ENCODE measurements around the gene SARS1.

SARS1 gene

GRCh38 chr1:109192433-109192832 is 21.3 kb upstream of the SARS1 start:
- no peak for DNase-seq (ENCODE audit: low read depth)
- no peak for TF ChIP-seq CTCF (IDR thresholded peaks at IDR 0.05; ENCODE audit: control insufficient read depth, extremely low read depth, insufficient read depth)

GRCh38 chr1:109193653-109194590 is 19.8 kb upstream of the SARS1 start:
- peak; percentile 87 for TF ChIP-seq CTCF (IDR thresholded peaks at IDR 0.05; ENCODE audit: control insufficient read depth, extremely low read depth, insufficient read depth)
- no peak for DNase-seq (ENCODE audit: low read depth)
- no peak overlapping the region for H3K4me3 ChIP-seq (ENCODE audit: low read depth, low read length)

More at GRCh38 chr1:109192433-109192832, 21.3 kb upstream of the SARS1 start:
- H3K4me3 ChIP-seq (ENCODE audit: low read depth, low read length): no peak overlapping the region

- no peak for DNase-seq (ENCODE audit: low read depth)
- H3K4me3 ChIP-seq (ENCODE audit: low read depth, low read length): no peak overlapping the region
- TF ChIP-seq CTCF (IDR thresholded peaks at IDR 0.05; ENCODE audit: control insufficient read depth, extremely low read depth, insufficient read depth): no peak
Observed at GRCh38 chr1:109197158-109198042, 16.3 kb upstream of the SARS1 start.

- DNase-seq (ENCODE audit: low read depth): no peak
- no peak for TF ChIP-seq CTCF (IDR thresholded peaks at IDR 0.05; ENCODE audit: control insufficient read depth, extremely low read depth, insufficient read depth)
- no peak overlapping the region for H3K4me3 ChIP-seq (ENCODE audit: low read depth, low read length)
Observed at GRCh38 chr1:109198043-109198695, 15.5 kb upstream of the SARS1 start.

- no peak overlapping the region for H3K4me3 ChIP-seq (ENCODE audit: low read depth, low read length)
- DNase-seq (ENCODE audit: low read depth): no peak
- TF ChIP-seq CTCF (IDR thresholded peaks at IDR 0.05; ENCODE audit: control insufficient read depth, extremely low read depth, insufficient read depth): no peak
Observed at GRCh38 chr1:109198745-109199144, 15.0 kb upstream of the SARS1 start.

GRCh38 chr1:109199710-109200109 is 14.0 kb upstream of the SARS1 start:
- no peak overlapping the region for H3K4me3 ChIP-seq (ENCODE audit: low read depth, low read length)
- no peak for TF ChIP-seq CTCF (IDR thresholded peaks at IDR 0.05; ENCODE audit: control insufficient read depth, extremely low read depth, insufficient read depth)

More at GRCh38 chr1:109199710-109200109, 14.0 kb upstream of the SARS1 start:
- no peak for DNase-seq (ENCODE audit: low read depth)

All from LNCaP clone FGC (cell line).